H9 (cell line): Measurements from ENCODE around the gene TMEM250. TPM values are rescaled to one million over a fixed set of nuclear protein-coding genes. Genes with fewer than 3 reads are reported as not detected.

Experiments used
- DNase-seq: peaks from one replicate; pipeline ENCODE4 v3.0.0-alpha.2; 2017
- H2AFZ ChIP-seq: one replicate; pipeline ENCODE4 v1.6.1; 2013; ENCODE audit warnings: mild to moderate bottlenecking, low read length, control low read depth, moderate library complexity
- H2AK5ac ChIP-seq: 2 replicates; pipeline ENCODE4 v1.6.1; 2013; ENCODE audit warnings: low read length, control low read depth, mixed read lengths; ENCODE audit not compliant: insufficient read length
- H2BK120ac ChIP-seq: one replicate; pipeline ENCODE4 v1.6.1; 2013; ENCODE audit warnings: low read depth, mild to moderate bottlenecking, low read length, control low read depth, inconsistent platforms; ENCODE audit not compliant: poor library complexity, severe bottlenecking
- H2BK12ac ChIP-seq: 2 replicates; pipeline ENCODE4 v1.6.1; 2013; ENCODE audit warnings: low read length, control low read depth, mixed read lengths, low read depth; ENCODE audit not compliant: insufficient read length
- H2BK15ac ChIP-seq: 2 replicates; pipeline ENCODE4 v1.6.1; 2013; ENCODE audit warnings: low read depth, low read length, control low read depth
- H2BK20ac ChIP-seq: one replicate; pipeline ENCODE4 v1.6.1; 2013; ENCODE audit warnings: low read depth, mild to moderate bottlenecking, low read length, control low read depth, inconsistent platforms; ENCODE audit not compliant: poor library complexity, severe bottlenecking
- H2BK5ac ChIP-seq: 2 replicates; pipeline ENCODE4 v1.6.1; 2013; ENCODE audit warnings: low read length, control low read depth, mixed read lengths; ENCODE audit not compliant: insufficient read length
- H3K14ac ChIP-seq: 2 replicates; pipeline ENCODE4 v1.6.1; 2013; ENCODE audit warnings: low read length, control low read depth; ENCODE audit not compliant: insufficient read depth
- H3K18ac ChIP-seq: 2 replicates; pipeline ENCODE4 v1.6.1; 2013; ENCODE audit warnings: low read depth, mild to moderate bottlenecking, mixed read lengths, low read length, control low read depth; ENCODE audit not compliant: insufficient read length
- H3K23ac ChIP-seq: 2 replicates; pipeline ENCODE4 v1.6.1; 2013; ENCODE audit warnings: low read length, control low read depth, mixed read lengths, low read depth; ENCODE audit not compliant: insufficient read length
- H3K23me2 ChIP-seq: 2 replicates; pipeline ENCODE4 v1.6.1; 2013; ENCODE audit warnings: low read depth, mild to moderate bottlenecking, mixed read lengths, low read length, control low read depth; ENCODE audit not compliant: insufficient read length, poor library complexity, severe bottlenecking
- H3K27ac ChIP-seq: 2 replicates; pipeline ENCODE4 v1.5.1; 2013; ENCODE audit warnings: low read length, control low read depth, mixed read lengths, low read depth; ENCODE audit not compliant: insufficient read length
- H3K27me3 ChIP-seq: 2 replicates; pipeline ENCODE4 v1.6.1; 2013; ENCODE audit warnings: low read length, control low read depth, inconsistent platforms; ENCODE audit not compliant: insufficient read depth
- H3K4ac ChIP-seq: 2 replicates; pipeline ENCODE4 v1.6.1; 2013; ENCODE audit warnings: low read depth, mild to moderate bottlenecking, control low read depth, inconsistent platforms, low read length, moderate library complexity
- H3K4me1 ChIP-seq: 2 replicates; pipeline ENCODE4 v1.6.1; 2013; ENCODE audit warnings: low read length, control low read depth, inconsistent platforms; ENCODE audit not compliant: insufficient read depth
- H3K4me2 ChIP-seq: 2 replicates; pipeline ENCODE4 v1.6.1; 2013; ENCODE audit warnings: low read length, control low read depth, mixed read lengths; ENCODE audit not compliant: insufficient read length, insufficient read depth
- H3K56ac ChIP-seq: 2 replicates; pipeline ENCODE4 v1.6.1; 2013; ENCODE audit warnings: low read depth, mild to moderate bottlenecking, mixed read lengths, low read length, control low read depth; ENCODE audit not compliant: insufficient read length
- H3K79me1 ChIP-seq: 2 replicates; pipeline ENCODE4 v1.6.1; 2013; ENCODE audit warnings: low read depth, mild to moderate bottlenecking, moderate library complexity, low read length, control low read depth, inconsistent platforms; ENCODE audit not compliant: insufficient read depth, poor library complexity, severe bottlenecking
- H3K79me2 ChIP-seq: 2 replicates; pipeline ENCODE4 v1.6.1; 2013; ENCODE audit warnings: low read length, control low read depth, inconsistent platforms; ENCODE audit not compliant: insufficient read depth
- H3K9ac ChIP-seq: 2 replicates; pipeline ENCODE4 v1.6.1; 2013; ENCODE audit warnings: low read length, control low read depth, mixed read lengths; ENCODE audit not compliant: insufficient read length; ENCODE audit errors: extremely low read depth
- H3K9me3 ChIP-seq: one replicate; pipeline ENCODE4 v1.6.1; 2013; ENCODE audit warnings: low read depth, low read length, inconsistent platforms; ENCODE audit not compliant: control insufficient read depth
- H3T11ph ChIP-seq: one replicate; pipeline ENCODE4 v1.6.1; 2013; ENCODE audit warnings: mild to moderate bottlenecking, low read length, control low read depth, inconsistent platforms
- H4K20me1 ChIP-seq: one replicate; pipeline ENCODE4 v1.6.1; 2013; ENCODE audit not compliant: control insufficient read depth, insufficient read length, insufficient read depth
- H4K5ac ChIP-seq: 2 replicates; pipeline ENCODE4 v1.6.1; 2013; ENCODE audit warnings: low read depth, mild to moderate bottlenecking, mixed read lengths, low read length, control low read depth; ENCODE audit not compliant: insufficient read length
- H4K8ac ChIP-seq: replicated peaks from 2 replicates; pipeline ENCODE4 v1.6.1; 2013; ENCODE audit warnings: low read length, control low read depth, mixed read lengths, low read depth; ENCODE audit not compliant: insufficient read length
- H4K91ac ChIP-seq: 2 replicates; pipeline ENCODE4 v1.6.1; 2013; ENCODE audit warnings: low read depth, mild to moderate bottlenecking, moderate library complexity, mixed read lengths, low read length, control low read depth; ENCODE audit not compliant: insufficient read length
- H3K27ac Mint-ChIP-seq, 3 experiments: 2 replicates in 2 of 3; 3 replicates in 1 of 3; pipeline ENCODE4 v1.8.0; 2020 to 2021; ENCODE audit warnings: mixed read lengths in 3 of 3, mild to moderate bottlenecking in 1 of 3, moderate library complexity in 1 of 3
- H3K27me3 Mint-ChIP-seq: 2 replicates; pipeline ENCODE4 v1.8.0; 2021; ENCODE audit warnings: low read depth, mild to moderate bottlenecking, moderate library complexity, mixed read lengths
- H3K36me3 Mint-ChIP-seq, 3 experiments: 2 replicates in 2 of 3; 3 replicates in 1 of 3; pipeline ENCODE4 v1.8.0; 2020 to 2021; ENCODE audit warnings: low read depth in 3 of 3, mixed read lengths in 3 of 3; ENCODE audit not compliant: insufficient read depth in 1 of 3
- H3K4me1 Mint-ChIP-seq, 2 experiments: 2 replicates each; pipeline ENCODE4 v1.8.0; 2020; ENCODE audit warnings: mixed read lengths in 2 of 2
- H3K4me3 Mint-ChIP-seq, 2 experiments: 2 replicates in 1 of 2; 3 replicates in 1 of 2; pipeline ENCODE4 v1.8.0; 2020 to 2021; ENCODE audit warnings: mild to moderate bottlenecking in 2 of 2, mixed read lengths in 2 of 2, moderate library complexity in 1 of 2
- H3K9me3 Mint-ChIP-seq, 2 experiments: 2 replicates in 1 of 2; 3 replicates in 1 of 2; pipeline ENCODE4 v1.8.0; 2020; ENCODE audit warnings: mild to moderate bottlenecking in 2 of 2, mixed read lengths in 2 of 2, moderate library complexity in 1 of 2
- WGBS: extraction: QIAGEN DNeasy Blood & Tissue Kit; methylation state at CpG from one replicate; pipeline ENCODE4 v1.1.7; 2013; ENCODE audit warnings: missing lambda C conversion rate, low lambda C conversion rate, mixed read lengths; ENCODE audit not compliant: insufficient read length; ENCODE audit errors: extremely low coverage; 5-methylcytosine and 5-hydroxymethylcytosine counted together
- total RNA-seq: library from RNA; stranded (reverse); gene quantifications from 2 replicates; pipeline ENCODE4 v1.2.1, GENCODE V29; 2021
- TF ChIP-seq, protein P1 (sequence below): fragments of 200-600 bp; sonication (generic); conservative IDR thresholded peaks from 3 replicates; pipeline ENCODE4 v1.8.0; 2021; ENCODE audit warnings: antibody characterized with exemption, mild to moderate bottlenecking

The TMEM250 gene
- total RNA-seq, 1 experiment from 2014 or later: 48.1 TPM

GRCh38 chr9:136135326-136136126 is 16.9 kb upstream of the TMEM250 start:
- H3K4me1 Mint-ChIP-seq: peaks cover 15 to 31% of the 10 kb centered on the region in 2 experiments
- H3K23me2 ChIP-seq: peaks cover 2% of the 10 kb centered on the region
- peaks cover 33% of the 10 kb centered on the region for H3K27me3 Mint-ChIP-seq
- no peak overlapping the region for H2BK20ac ChIP-seq
- no peak overlapping the region for H3K9ac ChIP-seq
- H2AK5ac ChIP-seq: no peak overlapping the region
- WGBS: no CpG with 5 or more reads among the region's 18 CpGs
- H4K8ac ChIP-seq: no peak overlapping the region
- H2BK15ac ChIP-seq: no peak overlapping the region
- peaks cover 6% of the 10 kb centered on the region; the same call in 1 of the 2 replicates for H3K27me3 ChIP-seq
- no peak overlapping the region for H3K4me2 ChIP-seq
- no peak overlapping the region for H3K27ac ChIP-seq
- no peak overlapping the region for H3K23ac ChIP-seq
- no peak overlapping the region for H3K27ac Mint-ChIP-seq
- H3K79me2 ChIP-seq: no peaks in the 10 kb centered on the region
- no peak overlapping the region for H4K91ac ChIP-seq
- H2BK12ac ChIP-seq: no peak overlapping the region
- no peak overlapping the region for H2BK120ac ChIP-seq
- H3K79me1 ChIP-seq: no peaks in the 10 kb centered on the region
- no peak overlapping the region for H3K4me3 Mint-ChIP-seq
- no peaks in the 10 kb centered on the region for H3K36me3 Mint-ChIP-seq
- DNase-seq: no peak
- no peaks in the 10 kb centered on the region for H3K9me3 Mint-ChIP-seq
- H2BK5ac ChIP-seq: no peak overlapping the region
- H3K14ac ChIP-seq: no peak overlapping the region
- no peaks in the 10 kb centered on the region for H3K9me3 ChIP-seq
- H3K4ac ChIP-seq: no peak overlapping the region
- H3T11ph ChIP-seq: no peak overlapping the region
- H3K18ac ChIP-seq: no peak overlapping the region
- no peak overlapping the region for H4K5ac ChIP-seq
- H3K4me1 ChIP-seq: no peaks in the 10 kb centered on the region
- H3K56ac ChIP-seq: no peak overlapping the region
- TF ChIP-seq, protein P1, sequence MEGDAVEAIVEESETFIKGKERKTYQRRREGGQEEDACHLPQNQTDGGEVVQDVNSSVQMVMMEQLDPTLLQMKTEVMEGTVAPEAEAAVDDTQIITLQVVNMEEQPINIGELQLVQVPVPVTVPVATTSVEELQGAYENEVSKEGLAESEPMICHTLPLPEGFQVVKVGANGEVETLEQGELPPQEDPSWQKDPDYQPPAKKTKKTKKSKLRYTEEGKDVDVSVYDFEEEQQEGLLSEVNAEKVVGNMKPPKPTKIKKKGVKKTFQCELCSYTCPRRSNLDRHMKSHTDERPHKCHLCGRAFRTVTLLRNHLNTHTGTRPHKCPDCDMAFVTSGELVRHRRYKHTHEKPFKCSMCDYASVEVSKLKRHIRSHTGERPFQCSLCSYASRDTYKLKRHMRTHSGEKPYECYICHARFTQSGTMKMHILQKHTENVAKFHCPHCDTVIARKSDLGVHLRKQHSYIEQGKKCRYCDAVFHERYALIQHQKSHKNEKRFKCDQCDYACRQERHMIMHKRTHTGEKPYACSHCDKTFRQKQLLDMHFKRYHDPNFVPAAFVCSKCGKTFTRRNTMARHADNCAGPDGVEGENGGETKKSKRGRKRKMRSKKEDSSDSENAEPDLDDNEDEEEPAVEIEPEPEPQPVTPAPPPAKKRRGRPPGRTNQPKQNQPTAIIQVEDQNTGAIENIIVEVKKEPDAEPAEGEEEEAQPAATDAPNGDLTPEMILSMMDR: no peak
- H4K20me1 ChIP-seq: no peaks in the 10 kb centered on the region
- H2AFZ ChIP-seq: no peak overlapping the region
